H9 (cell line): ENCODE results near the gene GRID2. TPM values are rescaled to one million over a fixed set of nuclear protein-coding genes. Genes with fewer than 3 reads are reported as not detected.

Experiments
- DNase-seq: peaks from one replicate; pipeline ENCODE4 v3.0.0-alpha.2; 2017
- H2AFZ ChIP-seq: one replicate; pipeline ENCODE4 v1.6.1; 2013; ENCODE audit warnings: mild to moderate bottlenecking, low read length, control low read depth, moderate library complexity
- H2AK5ac ChIP-seq: 2 replicates; pipeline ENCODE4 v1.6.1; 2013; ENCODE audit warnings: low read length, control low read depth, mixed read lengths; ENCODE audit not compliant: insufficient read length
- H2BK120ac ChIP-seq: one replicate; pipeline ENCODE4 v1.6.1; 2013; ENCODE audit warnings: low read depth, mild to moderate bottlenecking, low read length, control low read depth, inconsistent platforms; ENCODE audit not compliant: poor library complexity, severe bottlenecking
- H2BK12ac ChIP-seq: 2 replicates; pipeline ENCODE4 v1.6.1; 2013; ENCODE audit warnings: low read length, control low read depth, mixed read lengths, low read depth; ENCODE audit not compliant: insufficient read length
- H2BK15ac ChIP-seq: 2 replicates; pipeline ENCODE4 v1.6.1; 2013; ENCODE audit warnings: low read depth, low read length, control low read depth
- H2BK20ac ChIP-seq: one replicate; pipeline ENCODE4 v1.6.1; 2013; ENCODE audit warnings: low read depth, mild to moderate bottlenecking, low read length, control low read depth, inconsistent platforms; ENCODE audit not compliant: poor library complexity, severe bottlenecking
- H2BK5ac ChIP-seq: 2 replicates; pipeline ENCODE4 v1.6.1; 2013; ENCODE audit warnings: low read length, control low read depth, mixed read lengths; ENCODE audit not compliant: insufficient read length
- H3K14ac ChIP-seq: 2 replicates; pipeline ENCODE4 v1.6.1; 2013; ENCODE audit warnings: low read length, control low read depth; ENCODE audit not compliant: insufficient read depth
- H3K18ac ChIP-seq: 2 replicates; pipeline ENCODE4 v1.6.1; 2013; ENCODE audit warnings: low read depth, mild to moderate bottlenecking, mixed read lengths, low read length, control low read depth; ENCODE audit not compliant: insufficient read length
- H3K23ac ChIP-seq: 2 replicates; pipeline ENCODE4 v1.6.1; 2013; ENCODE audit warnings: low read length, control low read depth, mixed read lengths, low read depth; ENCODE audit not compliant: insufficient read length
- H3K23me2 ChIP-seq: 2 replicates; pipeline ENCODE4 v1.6.1; 2013; ENCODE audit warnings: low read depth, mild to moderate bottlenecking, mixed read lengths, low read length, control low read depth; ENCODE audit not compliant: insufficient read length, poor library complexity, severe bottlenecking
- H3K27ac ChIP-seq: 2 replicates; pipeline ENCODE4 v1.5.1; 2013; ENCODE audit warnings: low read length, control low read depth, mixed read lengths, low read depth; ENCODE audit not compliant: insufficient read length
- H3K27me3 ChIP-seq: 2 replicates; pipeline ENCODE4 v1.6.1; 2013; ENCODE audit warnings: low read length, control low read depth, inconsistent platforms; ENCODE audit not compliant: insufficient read depth
- H3K4ac ChIP-seq: 2 replicates; pipeline ENCODE4 v1.6.1; 2013; ENCODE audit warnings: low read depth, mild to moderate bottlenecking, control low read depth, inconsistent platforms, low read length, moderate library complexity
- H3K4me1 ChIP-seq: 2 replicates; pipeline ENCODE4 v1.6.1; 2013; ENCODE audit warnings: low read length, control low read depth, inconsistent platforms; ENCODE audit not compliant: insufficient read depth
- H3K4me2 ChIP-seq: 2 replicates; pipeline ENCODE4 v1.6.1; 2013; ENCODE audit warnings: low read length, control low read depth, mixed read lengths; ENCODE audit not compliant: insufficient read length, insufficient read depth
- H3K56ac ChIP-seq: 2 replicates; pipeline ENCODE4 v1.6.1; 2013; ENCODE audit warnings: low read depth, mild to moderate bottlenecking, mixed read lengths, low read length, control low read depth; ENCODE audit not compliant: insufficient read length
- H3K79me1 ChIP-seq: 2 replicates; pipeline ENCODE4 v1.6.1; 2013; ENCODE audit warnings: low read depth, mild to moderate bottlenecking, moderate library complexity, low read length, control low read depth, inconsistent platforms; ENCODE audit not compliant: insufficient read depth, poor library complexity, severe bottlenecking
- H3K79me2 ChIP-seq: 2 replicates; pipeline ENCODE4 v1.6.1; 2013; ENCODE audit warnings: low read length, control low read depth, inconsistent platforms; ENCODE audit not compliant: insufficient read depth
- H3K9ac ChIP-seq: 2 replicates; pipeline ENCODE4 v1.6.1; 2013; ENCODE audit warnings: low read length, control low read depth, mixed read lengths; ENCODE audit not compliant: insufficient read length; ENCODE audit errors: extremely low read depth
- H3K9me3 ChIP-seq: one replicate; pipeline ENCODE4 v1.6.1; 2013; ENCODE audit warnings: low read depth, low read length, inconsistent platforms; ENCODE audit not compliant: control insufficient read depth
- H3T11ph ChIP-seq: one replicate; pipeline ENCODE4 v1.6.1; 2013; ENCODE audit warnings: mild to moderate bottlenecking, low read length, control low read depth, inconsistent platforms
- H4K20me1 ChIP-seq: one replicate; pipeline ENCODE4 v1.6.1; 2013; ENCODE audit not compliant: control insufficient read depth, insufficient read length, insufficient read depth
- H4K5ac ChIP-seq: 2 replicates; pipeline ENCODE4 v1.6.1; 2013; ENCODE audit warnings: low read depth, mild to moderate bottlenecking, mixed read lengths, low read length, control low read depth; ENCODE audit not compliant: insufficient read length
- H4K8ac ChIP-seq: replicated peaks from 2 replicates; pipeline ENCODE4 v1.6.1; 2013; ENCODE audit warnings: low read length, control low read depth, mixed read lengths, low read depth; ENCODE audit not compliant: insufficient read length
- H4K91ac ChIP-seq: 2 replicates; pipeline ENCODE4 v1.6.1; 2013; ENCODE audit warnings: low read depth, mild to moderate bottlenecking, moderate library complexity, mixed read lengths, low read length, control low read depth; ENCODE audit not compliant: insufficient read length
- H3K27ac Mint-ChIP-seq, 3 experiments: 2 replicates in 2 of 3; 3 replicates in 1 of 3; pipeline ENCODE4 v1.8.0; 2020 to 2021; ENCODE audit warnings: mixed read lengths in 3 of 3, mild to moderate bottlenecking in 1 of 3, moderate library complexity in 1 of 3
- H3K27me3 Mint-ChIP-seq: 2 replicates; pipeline ENCODE4 v1.8.0; 2021; ENCODE audit warnings: low read depth, mild to moderate bottlenecking, moderate library complexity, mixed read lengths
- H3K36me3 Mint-ChIP-seq, 3 experiments: 2 replicates in 2 of 3; 3 replicates in 1 of 3; pipeline ENCODE4 v1.8.0; 2020 to 2021; ENCODE audit warnings: low read depth in 3 of 3, mixed read lengths in 3 of 3; ENCODE audit not compliant: insufficient read depth in 1 of 3
- H3K4me1 Mint-ChIP-seq, 2 experiments: 2 replicates each; pipeline ENCODE4 v1.8.0; 2020; ENCODE audit warnings: mixed read lengths in 2 of 2
- H3K4me3 Mint-ChIP-seq, 2 experiments: 2 replicates in 1 of 2; 3 replicates in 1 of 2; pipeline ENCODE4 v1.8.0; 2020 to 2021; ENCODE audit warnings: mild to moderate bottlenecking in 2 of 2, mixed read lengths in 2 of 2, moderate library complexity in 1 of 2
- H3K9me3 Mint-ChIP-seq, 2 experiments: 2 replicates in 1 of 2; 3 replicates in 1 of 2; pipeline ENCODE4 v1.8.0; 2020; ENCODE audit warnings: mild to moderate bottlenecking in 2 of 2, mixed read lengths in 2 of 2, moderate library complexity in 1 of 2
- WGBS: extraction: QIAGEN DNeasy Blood & Tissue Kit; methylation state at CpG from one replicate; pipeline ENCODE4 v1.1.7; 2013; ENCODE audit warnings: missing lambda C conversion rate, low lambda C conversion rate, mixed read lengths; ENCODE audit not compliant: insufficient read length; ENCODE audit errors: extremely low coverage; 5-methylcytosine and 5-hydroxymethylcytosine counted together
- total RNA-seq: library from RNA; stranded (reverse); gene quantifications from 2 replicates; pipeline ENCODE4 v1.2.1, GENCODE V29; 2021
- TF ChIP-seq, protein P1 (sequence below): fragments of 200-600 bp; sonication (generic); conservative IDR thresholded peaks from 3 replicates; pipeline ENCODE4 v1.8.0; 2021; ENCODE audit warnings: antibody characterized with exemption, mild to moderate bottlenecking

The GRID2 gene
- total RNA-seq, 1 experiment from 2014 or later = 21.8 TPM

DNA sequence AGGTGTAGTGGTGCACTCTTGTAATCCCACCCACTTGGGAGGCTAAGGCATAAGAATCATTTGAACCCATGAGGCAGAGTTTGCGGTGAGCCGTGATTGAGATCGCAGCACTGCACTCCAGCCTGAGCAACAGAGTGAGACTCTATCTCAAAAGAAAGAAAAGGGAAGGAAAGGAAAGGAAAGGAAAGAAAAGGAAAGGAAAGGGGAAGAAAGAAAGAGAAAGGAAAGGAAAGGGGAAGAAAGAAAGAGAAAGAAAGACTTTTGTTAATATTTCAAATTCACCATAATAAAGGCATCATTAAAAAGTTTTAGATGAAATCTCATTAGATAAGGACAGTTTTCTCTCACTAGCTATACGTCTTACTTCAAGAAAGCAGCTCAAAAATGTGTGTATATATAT is 864.3 kb downstream of the GRID2 start:
- H3K79me1 ChIP-seq = no peaks in the 10 kb centered on the region
- no peaks in the 10 kb centered on the region for H3K9me3 Mint-ChIP-seq
- no peak overlapping the region for H4K5ac ChIP-seq
- no peak overlapping the region for H2BK5ac ChIP-seq
- no peaks in the 10 kb centered on the region for H3K9me3 ChIP-seq
- no peak overlapping the region for H2AK5ac ChIP-seq
- no peak overlapping the region for H3K14ac ChIP-seq
- H3K27me3 Mint-ChIP-seq = no peaks in the 10 kb centered on the region
- TF ChIP-seq, protein P1, sequence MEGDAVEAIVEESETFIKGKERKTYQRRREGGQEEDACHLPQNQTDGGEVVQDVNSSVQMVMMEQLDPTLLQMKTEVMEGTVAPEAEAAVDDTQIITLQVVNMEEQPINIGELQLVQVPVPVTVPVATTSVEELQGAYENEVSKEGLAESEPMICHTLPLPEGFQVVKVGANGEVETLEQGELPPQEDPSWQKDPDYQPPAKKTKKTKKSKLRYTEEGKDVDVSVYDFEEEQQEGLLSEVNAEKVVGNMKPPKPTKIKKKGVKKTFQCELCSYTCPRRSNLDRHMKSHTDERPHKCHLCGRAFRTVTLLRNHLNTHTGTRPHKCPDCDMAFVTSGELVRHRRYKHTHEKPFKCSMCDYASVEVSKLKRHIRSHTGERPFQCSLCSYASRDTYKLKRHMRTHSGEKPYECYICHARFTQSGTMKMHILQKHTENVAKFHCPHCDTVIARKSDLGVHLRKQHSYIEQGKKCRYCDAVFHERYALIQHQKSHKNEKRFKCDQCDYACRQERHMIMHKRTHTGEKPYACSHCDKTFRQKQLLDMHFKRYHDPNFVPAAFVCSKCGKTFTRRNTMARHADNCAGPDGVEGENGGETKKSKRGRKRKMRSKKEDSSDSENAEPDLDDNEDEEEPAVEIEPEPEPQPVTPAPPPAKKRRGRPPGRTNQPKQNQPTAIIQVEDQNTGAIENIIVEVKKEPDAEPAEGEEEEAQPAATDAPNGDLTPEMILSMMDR = no peak
- H4K8ac ChIP-seq = no peak overlapping the region
- no peak overlapping the region for H3K27ac ChIP-seq
- no peaks in the 10 kb centered on the region; a peak in 1 of 7 replicates for H3K36me3 Mint-ChIP-seq
- peak overlapping the region in 2 of 3 experiments; percentile 42 to 63; a peak in 3 of 7 replicates for H3K27ac Mint-ChIP-seq
- H3K23me2 ChIP-seq = no peaks in the 10 kb centered on the region
- H2BK20ac ChIP-seq = no peak overlapping the region
- no peak overlapping the region for H3K23ac ChIP-seq
- no peaks in the 10 kb centered on the region for H3K4me1 ChIP-seq
- no peak overlapping the region for H2AFZ ChIP-seq
- no CpG with 5 or more reads among the region's 4 CpGs for WGBS
- no peaks in the 10 kb centered on the region for H3K27me3 ChIP-seq
- H2BK120ac ChIP-seq = no peak overlapping the region
- DNase-seq = no peak
- no peak overlapping the region for H3K56ac ChIP-seq
- H4K91ac ChIP-seq = no peak overlapping the region
- no peaks in the 10 kb centered on the region for H4K20me1 ChIP-seq
- no peaks in the 10 kb centered on the region for H3K79me2 ChIP-seq
- no peak overlapping the region for H3K4me2 ChIP-seq
- no peak overlapping the region for H2BK12ac ChIP-seq
- H3K4me3 Mint-ChIP-seq = no peak overlapping the region
- H3K9ac ChIP-seq = no peak overlapping the region
- no peak overlapping the region for H3T11ph ChIP-seq
- peaks cover 0 to 3% of the 10 kb centered on the region in 2 experiments; a peak in 1 of 4 replicates for H3K4me1 Mint-ChIP-seq
- H3K4ac ChIP-seq = no peak overlapping the region
- no peak overlapping the region for H3K18ac ChIP-seq
- no peak overlapping the region for H2BK15ac ChIP-seq
